Activated T-cell treated with anti-CD3 and anti-CD28 coated beads for 1 hour (primary cell): Measurements from ENCODE around the gene WIF1.

ENCODE experiments used
- DNase-seq: peaks from one replicate; pipeline ENCODE4 v3.0.0-alpha.2; 2020; ENCODE audit warnings: low read depth

The WIF1 gene

GRCh38 chr12:65022421-65022820 lies 98.7 kb downstream of the WIF1 start:
- no peak for DNase-seq

- DNase-seq, result no peak
Observed at GRCh38 chr12:65019696-65020234, 101.3 kb downstream of the WIF1 start.

GRCh38 chr12:65016881-65017650 lies 104.0 kb downstream of the WIF1 start:
- no peak for DNase-seq

GRCh38 chr12:65015850-65016249 lies 105.3 kb downstream of the WIF1 start:
- no peak for DNase-seq

- no peak for DNase-seq
Observed at GRCh38 chr12:65014504-65015271, 106.4 kb downstream of the WIF1 start.

- DNase-seq, result no peak
Observed at GRCh38 chr12:65010437-65010836, 110.7 kb downstream of the WIF1 start.

- DNase-seq, result no peak
Observed at GRCh38 chr12:65005716-65006115, 115.4 kb downstream of the WIF1 start.

GRCh38 chr12:65004270-65004669 lies 116.8 kb downstream of the WIF1 start:
- no peak for DNase-seq
